ENCODE results near the gene MRPL12.

DNA sequence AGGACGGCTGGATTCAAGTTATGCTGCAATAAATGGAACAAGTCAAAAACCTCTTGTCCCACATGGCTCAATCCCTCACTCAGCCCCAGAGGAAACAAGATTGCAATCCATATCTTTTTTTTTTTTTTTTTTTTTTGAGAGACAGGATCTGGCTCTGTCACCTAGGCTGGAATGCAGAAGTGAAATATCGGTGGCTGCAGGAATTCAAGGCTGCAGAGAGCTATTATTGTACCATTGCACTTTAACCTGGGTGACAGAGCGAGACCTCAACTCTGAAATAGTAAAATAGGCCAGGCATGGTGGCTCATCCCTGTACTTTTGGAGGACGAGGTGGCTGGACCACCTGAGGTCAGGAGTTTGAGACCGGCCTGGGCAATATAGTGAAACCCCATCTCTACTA lies 44.1 kb upstream of the MRPL12 start:
- TF ChIP-seq, protein P1, sequence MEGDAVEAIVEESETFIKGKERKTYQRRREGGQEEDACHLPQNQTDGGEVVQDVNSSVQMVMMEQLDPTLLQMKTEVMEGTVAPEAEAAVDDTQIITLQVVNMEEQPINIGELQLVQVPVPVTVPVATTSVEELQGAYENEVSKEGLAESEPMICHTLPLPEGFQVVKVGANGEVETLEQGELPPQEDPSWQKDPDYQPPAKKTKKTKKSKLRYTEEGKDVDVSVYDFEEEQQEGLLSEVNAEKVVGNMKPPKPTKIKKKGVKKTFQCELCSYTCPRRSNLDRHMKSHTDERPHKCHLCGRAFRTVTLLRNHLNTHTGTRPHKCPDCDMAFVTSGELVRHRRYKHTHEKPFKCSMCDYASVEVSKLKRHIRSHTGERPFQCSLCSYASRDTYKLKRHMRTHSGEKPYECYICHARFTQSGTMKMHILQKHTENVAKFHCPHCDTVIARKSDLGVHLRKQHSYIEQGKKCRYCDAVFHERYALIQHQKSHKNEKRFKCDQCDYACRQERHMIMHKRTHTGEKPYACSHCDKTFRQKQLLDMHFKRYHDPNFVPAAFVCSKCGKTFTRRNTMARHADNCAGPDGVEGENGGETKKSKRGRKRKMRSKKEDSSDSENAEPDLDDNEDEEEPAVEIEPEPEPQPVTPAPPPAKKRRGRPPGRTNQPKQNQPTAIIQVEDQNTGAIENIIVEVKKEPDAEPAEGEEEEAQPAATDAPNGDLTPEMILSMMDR (IDR thresholded peaks at IDR 0.05; ENCODE audit: low read length): no peak
- TF ChIP-seq EZH2 (optimal IDR thresholded peaks at IDR 0.05; ENCODE audit: low read depth, low read length) (no peak), EZH2phosphoT487 (IDR thresholded peaks at IDR 0.05; ENCODE audit: low read length) (no peak)

Data from MM.1S (cell line).